Islet of Langerhans (tissue), 1 donor: ENCODE results near the gene NSRP1.
"Not testable (repeated sequence)": the region's sequence is repeated elsewhere in the genome, so short reads cannot be mapped to it uniquely, and the experiment has no call there.

Source experiments
- FAIRE-seq: peaks from one replicate; lab custom pipeline; 2011; peaks lifted over from hg19 to GRCh38; lab: Jason Lieb, UNC

The NSRP1 gene

DNA sequence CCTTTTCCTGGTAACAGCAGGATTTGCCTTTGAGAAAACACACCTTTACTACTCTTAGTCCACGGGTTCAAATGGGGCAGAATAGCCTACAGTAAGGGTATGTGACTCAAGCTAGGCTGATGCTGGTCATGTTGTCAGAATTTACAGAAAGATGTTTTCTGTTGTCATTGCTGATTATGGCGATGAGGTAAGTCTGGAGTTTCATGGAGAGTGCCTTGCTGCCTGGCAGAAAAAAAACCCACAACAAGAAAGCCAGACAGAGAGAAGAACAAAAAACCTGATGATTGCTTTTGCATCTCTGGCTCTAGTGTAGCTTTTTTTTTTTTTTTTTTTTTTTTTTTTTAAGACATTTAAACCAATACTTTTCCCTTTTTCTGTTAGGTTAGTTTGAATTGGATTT lies 71.0 kb downstream of the NSRP1 start:
- FAIRE-seq: no peak

DNA sequence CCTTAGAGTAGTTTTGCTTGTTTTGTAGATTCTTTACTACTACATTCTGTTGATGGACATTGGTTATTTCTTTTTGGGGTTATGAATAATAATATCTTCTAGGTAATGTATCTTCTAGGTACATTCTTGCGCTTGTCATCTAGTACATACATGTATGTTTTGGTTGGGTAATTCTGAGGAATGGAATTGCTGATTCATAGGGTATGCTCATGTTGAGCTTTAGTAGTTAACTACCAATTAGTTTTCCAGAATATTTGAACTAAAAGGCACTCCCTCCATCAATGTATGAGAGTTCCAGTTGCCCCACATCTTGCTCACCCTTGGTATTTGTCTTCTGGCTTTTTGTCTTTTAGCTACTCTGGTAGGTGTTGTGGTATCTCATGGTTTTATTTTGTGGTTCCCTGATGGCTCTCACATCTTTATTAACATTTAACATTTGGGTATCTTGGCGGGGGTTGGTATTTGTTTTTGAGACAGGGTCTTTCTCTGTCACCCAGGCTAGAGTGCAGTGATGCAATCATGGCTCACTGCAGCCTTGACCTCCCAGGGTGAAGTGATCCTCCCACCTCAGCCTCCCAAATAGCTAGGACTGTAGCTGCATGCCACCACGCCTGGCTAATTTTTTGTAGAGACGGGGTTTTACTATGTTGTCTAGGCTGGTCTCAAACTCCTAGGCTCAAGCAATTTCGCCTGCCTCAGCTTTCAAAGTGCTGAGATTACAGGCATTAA lies 71.8 kb downstream of the NSRP1 start:
- FAIRE-seq: no peak

DNA sequence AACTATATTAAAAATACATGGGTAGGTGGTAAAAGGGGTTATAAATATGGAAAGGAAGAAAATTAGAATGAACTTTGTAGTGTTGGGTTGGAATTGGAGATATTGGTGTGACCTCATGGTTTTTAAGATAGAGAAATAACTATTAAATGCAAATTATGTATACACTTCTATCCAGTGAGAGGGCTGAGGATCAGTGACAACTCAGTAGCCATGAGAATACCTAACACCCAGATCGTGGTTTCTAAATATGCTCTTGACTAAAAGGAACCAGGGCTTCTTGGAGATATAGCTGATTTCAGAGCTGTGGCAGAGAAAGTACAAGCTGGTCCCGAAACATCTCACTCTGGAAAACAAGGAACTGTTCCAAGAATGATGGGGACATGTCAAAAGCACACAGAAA lies 74.5 kb downstream of the NSRP1 start:
- FAIRE-seq: no peak

DNA sequence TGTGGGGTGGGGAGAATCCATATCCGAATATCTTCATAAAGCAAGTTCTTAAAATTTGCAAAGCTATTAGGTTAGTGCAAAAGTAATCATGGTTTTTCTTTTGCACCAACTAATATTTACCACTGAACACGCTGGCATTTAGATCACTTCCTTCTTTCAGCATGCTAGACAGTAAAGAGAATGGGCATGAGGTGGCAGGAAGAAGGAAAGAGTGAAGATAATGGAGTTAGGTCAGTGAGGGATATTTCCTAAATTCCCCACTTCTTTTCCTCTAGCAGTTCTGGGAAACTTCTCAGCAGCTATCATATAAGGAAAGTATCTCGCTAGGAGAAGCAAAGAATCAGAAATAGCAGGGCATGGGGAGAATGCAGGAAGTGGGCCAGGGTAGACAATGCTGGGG lies 79.9 kb downstream of the NSRP1 start:
- no peak for FAIRE-seq

DNA sequence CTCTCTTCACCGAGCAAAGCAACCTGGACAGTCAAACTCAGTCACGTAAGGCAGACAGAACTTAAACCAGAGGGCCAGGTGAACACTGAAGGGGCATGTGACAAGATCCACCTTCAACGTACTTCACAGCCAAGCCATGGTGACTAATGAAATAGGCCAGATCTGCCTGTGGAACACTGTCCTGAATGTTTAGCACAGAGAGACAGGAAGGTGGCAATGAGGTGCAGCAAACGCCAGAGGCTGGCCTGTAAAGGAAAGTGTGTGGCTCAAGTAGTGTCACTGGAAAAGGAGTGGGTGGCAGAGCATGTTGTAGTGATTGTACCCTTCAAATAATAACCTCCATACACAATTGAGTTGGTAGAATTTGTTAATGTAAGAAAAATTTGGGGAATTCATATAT lies 80.8 kb downstream of the NSRP1 start:
- no peak for FAIRE-seq

DNA sequence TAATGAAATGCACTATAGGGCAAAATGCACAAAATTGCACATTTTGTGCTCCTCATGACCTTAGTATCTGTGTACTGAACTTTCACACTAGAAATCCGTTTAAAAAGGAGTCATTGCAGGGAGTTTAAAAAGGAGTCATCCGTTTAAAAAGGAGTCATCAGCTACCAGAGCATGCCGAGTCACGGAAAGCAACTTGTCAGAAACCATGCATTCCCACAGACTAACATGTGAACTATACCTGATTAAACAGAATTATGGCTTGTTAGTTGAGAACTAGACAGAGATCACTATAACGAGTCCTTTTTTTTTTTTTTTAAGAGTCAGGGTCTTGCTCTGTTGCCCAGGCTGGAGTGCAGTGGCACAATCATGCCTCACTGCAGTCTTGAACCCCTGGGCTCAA lies 83.0 kb downstream of the NSRP1 start:
- no peak for FAIRE-seq

DNA sequence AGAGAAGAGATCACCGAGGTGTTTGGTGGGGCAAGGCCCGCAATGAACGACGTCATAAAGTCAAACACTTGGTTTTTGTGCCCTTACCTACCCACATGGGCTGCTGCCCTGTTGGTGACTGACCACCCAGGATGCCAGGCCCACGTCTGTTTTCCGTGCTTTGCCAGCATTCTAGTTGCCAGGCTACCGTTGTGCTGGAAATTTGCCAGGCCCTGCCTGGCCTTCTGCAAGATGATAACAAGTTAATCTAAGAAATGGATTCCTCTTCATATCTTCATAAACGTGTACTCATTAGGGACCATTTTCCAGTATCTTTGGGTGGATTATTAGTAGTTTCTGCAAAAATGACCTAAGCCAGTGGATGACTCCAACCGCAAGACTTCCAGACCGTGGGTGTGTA lies 83.5 kb downstream of the NSRP1 start:
- no peak for FAIRE-seq

DNA sequence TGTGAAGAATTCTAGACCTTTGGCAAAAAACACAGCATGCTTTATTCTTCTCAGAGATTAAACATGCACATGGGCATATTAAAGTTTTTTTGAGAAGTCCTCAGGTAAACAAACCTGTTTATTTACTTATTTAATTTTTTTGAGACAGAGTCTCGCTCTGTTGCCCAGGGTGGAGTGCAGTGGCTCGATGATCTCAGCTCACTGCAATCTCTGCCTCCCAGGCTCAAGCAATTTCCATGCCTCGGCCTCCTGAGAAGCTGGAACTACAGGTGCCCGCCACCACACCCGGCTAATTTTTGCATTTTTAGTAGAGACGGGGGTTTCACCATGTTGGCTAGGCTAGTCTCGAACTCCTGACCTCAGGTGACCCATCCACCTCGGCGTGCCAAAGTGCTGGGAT lies 84.0 kb downstream of the NSRP1 start:
- not testable (repeated sequence) for FAIRE-seq

DNA sequence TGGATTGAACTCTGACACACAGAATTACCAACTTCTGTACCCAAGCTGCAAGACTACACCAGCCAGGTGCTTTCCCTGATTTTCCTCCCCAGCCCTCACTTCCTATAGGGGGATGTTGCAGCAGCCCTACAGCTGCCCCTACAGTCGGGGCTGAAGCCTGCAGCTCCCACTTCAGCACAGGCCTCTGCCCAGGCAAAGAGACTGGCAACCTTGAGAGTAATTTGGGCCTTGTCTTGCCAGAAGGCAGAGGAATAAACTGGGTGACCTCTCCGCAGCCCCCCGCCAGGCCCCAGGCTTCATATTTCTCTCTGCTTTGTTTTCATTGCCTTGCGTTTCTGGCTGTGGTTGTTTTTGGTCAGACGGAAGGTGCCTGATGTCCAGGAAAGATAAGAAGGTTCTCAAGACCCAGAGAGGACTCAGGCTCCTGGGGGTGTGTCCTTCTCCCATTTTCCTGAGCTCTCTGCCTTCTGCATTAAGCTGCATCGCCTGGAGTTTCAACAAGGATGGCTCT lies 86.9 kb downstream of the NSRP1 start:
- no peak for FAIRE-seq

DNA sequence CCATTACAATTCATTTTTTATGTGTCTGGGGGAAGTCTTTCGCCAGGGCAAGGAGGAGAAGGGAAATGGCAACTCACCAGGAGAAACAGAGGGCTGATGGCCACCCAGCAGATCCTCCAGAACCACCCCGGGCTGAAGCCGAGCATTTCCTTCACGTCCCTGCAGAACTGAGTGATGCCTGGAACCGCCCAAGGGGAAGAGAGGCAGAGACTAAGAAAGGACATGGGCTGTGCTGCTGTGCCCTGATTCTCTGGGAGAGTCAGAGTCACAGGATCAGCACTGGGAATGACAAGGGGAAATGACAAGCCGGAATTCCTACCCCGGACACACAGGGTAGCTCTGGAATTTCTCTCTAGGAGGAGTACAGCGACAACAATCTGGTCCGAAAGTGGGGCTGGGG lies 91.0 kb downstream of the NSRP1 start:
- no peak for FAIRE-seq

DNA sequence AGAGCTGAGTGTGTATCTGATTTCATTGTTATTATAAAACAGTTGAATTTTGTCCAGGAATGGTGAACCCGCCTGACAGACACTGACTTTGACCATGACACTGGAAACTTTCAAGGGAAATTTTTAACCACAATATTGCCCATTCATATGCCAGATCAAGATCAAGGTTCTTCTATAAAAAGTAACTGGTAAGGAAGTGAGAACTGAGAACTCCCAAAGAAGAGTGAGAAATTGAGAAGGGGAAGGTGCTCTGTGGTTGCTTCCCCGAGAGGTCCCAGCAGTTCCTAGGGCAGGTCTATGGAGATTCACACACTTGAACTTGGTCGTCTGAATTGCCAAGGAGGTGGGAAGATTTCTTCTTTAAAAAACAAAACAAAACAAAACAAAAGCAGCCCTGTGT lies 91.6 kb downstream of the NSRP1 start:
- FAIRE-seq: no peak

DNA sequence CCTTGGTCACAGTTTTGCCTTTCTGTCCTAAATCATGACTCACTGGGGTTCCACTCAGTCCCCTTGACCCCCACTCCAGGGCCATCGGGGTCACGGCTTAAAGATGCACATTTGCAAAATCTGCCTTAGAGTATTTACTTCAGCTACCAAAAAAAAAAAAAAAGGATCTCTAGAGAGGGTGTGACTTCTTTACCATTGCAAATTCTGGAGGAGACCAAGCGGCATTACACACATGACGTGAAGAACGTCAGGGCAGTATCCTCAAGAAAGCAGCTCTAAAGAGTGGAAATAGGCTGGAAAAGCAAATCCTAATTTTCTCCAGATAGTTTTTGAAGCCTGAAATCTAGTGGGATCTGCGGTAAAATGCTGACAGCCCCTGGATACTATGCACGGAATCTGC lies 93.3 kb downstream of the NSRP1 start:
- no peak for FAIRE-seq

DNA sequence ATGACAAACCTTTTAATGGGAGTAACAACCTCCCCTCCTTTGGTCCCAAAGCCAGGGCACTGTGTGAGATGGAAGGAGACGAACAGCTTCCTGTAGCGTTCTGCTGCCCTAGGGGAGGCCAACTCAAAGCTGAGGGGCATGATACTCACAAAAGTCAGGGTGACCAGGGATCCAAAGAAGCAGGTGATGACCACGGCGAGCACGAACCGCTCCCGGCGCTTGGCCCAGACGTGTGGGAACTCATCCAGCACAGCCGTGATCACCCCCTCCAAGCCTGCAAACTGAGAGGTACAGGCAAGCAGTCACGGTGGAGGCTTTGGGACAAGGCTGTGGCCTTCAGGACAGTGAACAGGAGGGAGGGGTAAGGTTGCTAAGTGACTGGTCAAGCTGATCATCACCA lies 93.8 kb downstream of the NSRP1 start:
- no peak for FAIRE-seq

DNA sequence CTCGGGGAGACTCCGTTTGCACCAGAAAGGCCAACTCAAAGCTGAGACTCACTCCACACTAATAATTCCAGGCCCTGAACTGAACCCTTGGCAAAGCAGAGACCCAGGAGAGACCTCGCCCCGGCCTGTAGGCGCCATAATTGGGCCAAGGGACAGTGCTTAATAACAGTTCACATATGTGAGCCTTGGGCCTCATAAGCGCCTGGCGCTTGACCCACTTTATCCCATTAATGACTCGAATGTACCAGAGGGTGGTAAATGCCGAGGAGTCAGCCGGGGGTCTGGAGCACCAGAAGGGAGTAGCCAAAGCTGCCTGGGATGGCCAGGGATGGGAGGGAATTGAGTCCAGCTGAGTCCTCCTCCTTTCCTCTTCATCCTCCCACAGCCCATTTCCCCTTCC lies 94.3 kb downstream of the NSRP1 start:
- FAIRE-seq: no peak

DNA sequence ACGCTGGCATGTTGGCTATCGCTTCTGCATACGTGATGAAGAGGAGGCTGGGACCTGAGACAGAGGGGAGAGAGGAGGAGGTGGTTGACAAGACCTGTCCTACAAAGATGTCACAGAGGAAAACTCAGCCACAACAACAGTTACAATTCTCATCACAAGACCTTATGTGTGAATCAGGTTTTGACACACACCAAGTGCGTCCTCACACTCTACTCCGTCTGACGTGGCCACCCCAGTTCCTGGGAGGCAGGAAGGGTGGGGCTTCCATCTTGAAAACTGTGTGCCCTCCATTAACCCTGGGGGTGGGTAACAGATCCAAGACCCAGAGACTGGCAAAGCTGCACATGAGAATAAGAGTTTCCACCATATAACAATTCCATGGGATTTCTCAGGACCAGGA lies 94.8 kb downstream of the NSRP1 start:
- FAIRE-seq: no peak

DNA sequence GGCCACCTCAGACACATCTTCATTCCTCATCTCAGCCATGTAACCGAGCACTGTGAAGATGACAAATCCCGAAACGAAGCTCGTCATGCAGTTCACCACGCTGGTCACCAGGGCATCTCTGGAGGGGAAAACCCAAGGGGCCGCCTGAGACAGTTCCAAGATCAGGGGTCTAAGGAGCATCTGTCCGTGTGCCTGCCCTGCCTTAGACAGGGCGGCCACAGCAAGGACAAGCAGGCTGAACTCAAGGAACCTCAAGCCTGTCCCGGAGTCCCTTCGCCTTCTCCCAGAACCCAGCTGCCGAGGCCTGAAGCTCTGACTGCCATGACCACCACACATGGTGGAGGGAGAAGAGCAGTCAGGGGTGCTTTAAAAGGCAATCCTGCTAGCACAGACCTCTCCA lies 96.1 kb downstream of the NSRP1 start:
- no peak for FAIRE-seq

DNA sequence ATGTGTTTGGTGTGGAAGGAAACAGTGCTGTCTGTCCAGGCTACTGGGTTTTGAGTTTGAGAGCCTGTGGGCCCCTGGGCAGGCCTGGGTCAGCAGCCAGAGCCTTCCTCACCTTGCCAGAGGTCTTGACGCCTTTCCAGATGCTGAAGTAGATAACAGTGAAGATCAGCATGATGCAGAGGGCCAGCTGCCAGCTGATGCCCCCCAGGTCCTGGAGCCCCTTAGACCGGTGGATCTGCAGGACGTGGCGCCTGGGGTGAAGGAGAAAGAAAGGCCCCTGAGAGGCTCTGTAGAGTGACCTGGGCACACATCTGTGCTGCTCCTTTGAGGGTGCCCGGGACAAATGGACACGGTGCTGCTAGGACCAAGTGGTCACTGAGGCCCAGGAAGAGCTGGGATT lies 100.4 kb downstream of the NSRP1 start:
- no peak for FAIRE-seq

DNA sequence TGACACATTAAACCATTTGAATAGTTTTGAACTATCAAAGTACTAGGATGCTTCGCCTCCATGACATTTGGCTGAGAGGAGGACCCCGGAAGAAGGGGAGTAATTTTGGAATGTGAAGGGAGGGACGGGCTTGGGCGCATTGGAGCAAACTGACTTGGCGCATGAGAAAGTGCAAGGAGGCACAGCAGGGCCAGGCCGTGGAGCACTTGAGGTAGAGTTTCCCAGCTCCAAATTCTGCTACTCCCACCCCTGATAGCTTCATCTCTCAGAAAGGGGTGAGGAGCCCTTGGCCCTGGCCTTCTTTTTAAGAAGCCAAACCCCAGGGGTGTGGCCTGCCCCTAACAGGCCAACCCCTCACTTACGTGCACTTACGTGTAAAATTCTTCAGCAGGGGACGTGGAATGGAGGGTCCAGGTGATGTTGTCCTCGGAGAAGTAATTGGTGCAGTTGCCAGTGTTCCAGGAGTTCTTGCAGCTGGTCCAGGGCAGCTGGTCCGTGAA lies 101.2 kb downstream of the NSRP1 start:
- FAIRE-seq: no peak

DNA sequence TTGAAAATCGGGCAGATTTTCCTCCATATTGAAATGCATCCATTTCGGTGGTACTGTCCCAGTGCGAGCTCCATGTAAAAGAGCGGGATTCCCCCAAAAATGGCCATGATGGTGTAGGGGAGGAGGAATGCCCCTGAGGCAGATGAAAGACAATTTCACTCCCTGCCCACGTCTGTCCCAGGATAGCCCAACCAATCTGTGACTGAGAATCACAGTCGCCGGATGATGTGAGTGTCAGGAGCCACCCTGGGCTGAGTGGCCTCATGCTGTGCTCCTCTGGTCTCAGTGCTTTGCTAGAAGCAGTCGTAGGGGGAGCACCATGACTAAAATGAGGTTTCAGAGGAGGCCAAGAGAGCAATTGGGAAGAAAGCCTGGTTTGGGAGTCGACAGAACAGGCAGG lies 102.2 kb downstream of the NSRP1 start:
- no peak for FAIRE-seq

DNA sequence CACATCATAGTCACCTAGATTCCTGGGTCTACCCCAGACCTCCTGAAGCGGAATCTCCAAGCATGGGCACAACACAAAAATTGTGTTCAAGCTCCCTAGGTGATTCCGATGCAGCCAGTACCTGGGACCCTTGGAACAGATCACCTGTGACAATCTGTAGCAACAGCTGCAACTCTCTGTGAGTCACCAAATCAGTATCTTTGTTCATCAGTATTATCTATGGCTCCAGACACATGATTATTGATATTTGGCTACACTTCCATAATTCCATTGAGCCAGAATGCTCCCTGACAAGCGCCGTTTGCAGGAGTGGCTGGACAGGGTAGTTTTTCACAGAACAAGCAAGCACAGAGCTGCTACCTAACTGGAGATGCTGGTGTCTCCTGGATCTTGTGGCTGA lies 102.7 kb downstream of the NSRP1 start:
- FAIRE-seq: no peak

DNA sequence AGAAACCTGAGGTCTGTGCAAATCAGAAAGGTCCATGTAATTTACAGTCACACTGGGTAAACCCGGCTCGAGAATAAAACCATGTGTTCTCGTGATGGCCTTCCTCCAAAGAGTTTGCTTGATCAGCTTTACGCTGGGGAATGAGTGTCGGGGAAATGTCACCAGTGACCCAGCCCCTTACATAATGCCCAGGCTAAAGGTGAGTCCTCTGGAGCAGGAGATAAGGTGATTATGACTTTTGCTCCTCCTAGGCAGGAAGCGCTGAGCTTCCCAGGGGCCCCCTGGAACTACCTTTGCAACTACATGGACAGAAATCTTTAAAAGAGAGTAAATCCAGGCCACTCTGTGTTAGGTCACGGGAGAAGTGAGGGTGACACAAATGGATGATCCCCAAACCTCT lies 103.2 kb downstream of the NSRP1 start:
- no peak for FAIRE-seq

DNA sequence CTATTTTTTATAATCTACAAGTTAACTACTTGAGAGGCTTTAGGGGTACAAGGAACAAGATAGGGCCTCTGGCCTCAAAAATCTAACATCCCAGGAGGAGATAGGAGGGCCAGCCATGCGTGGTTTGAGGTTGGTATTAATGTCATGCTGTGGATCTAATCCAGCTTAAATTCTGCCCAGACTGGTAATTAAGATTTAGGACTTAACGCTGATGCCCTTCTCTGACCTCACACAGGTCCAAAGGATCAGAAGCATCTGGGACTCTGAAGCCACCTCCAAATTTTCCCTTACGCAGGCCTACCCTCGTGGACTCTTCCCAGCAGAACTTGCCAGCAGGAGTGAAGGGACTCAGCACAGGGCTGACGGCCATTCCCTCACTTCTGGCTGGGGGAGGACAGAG lies 103.8 kb downstream of the NSRP1 start:
- FAIRE-seq: no peak

DNA sequence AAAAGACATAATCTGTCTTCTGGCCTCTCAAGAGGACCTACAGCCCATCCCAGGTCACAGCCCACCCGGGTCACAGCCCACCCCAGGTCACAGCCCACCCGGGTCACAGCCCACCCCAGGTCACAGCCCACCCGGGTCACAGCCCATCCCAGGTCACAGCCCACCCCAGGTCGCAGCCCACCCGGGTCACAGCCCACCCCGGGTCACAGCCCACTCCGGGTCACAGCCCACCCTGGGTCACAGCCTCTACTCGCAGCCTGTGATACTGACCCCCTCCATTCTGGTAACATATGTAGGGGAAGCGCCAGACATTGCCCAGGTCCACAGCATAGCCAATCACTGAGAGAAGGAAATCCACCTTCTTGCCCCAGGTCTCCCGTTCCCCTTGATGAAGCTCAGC lies 104.7 kb downstream of the NSRP1 start:
- FAIRE-seq: no peak

DNA sequence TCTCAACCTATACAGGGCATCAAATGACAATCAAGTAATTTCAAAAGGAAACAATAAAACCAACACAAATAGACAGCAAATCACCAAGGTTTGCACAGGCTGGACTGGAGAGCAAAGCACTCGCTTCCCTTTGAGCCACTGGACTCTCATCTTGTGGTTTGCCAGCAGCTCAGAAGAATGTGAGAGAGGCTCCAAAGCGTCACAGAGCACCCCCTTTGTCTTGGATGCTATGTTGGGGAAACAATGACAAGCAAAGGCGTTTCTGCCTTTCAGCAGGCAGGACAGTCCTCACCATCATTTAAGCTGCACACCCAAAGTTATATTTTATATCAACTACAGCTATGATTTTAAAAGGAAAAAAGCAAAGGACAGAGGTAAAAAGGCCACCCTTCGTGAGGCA lies 105.6 kb downstream of the NSRP1 start:
- FAIRE-seq: no peak
